ENCODE data around the gene SFMBT2.

- TF ChIP-seq EP300 (IDR thresholded peaks at IDR 0.05; ENCODE audit: borderline replicate concordance): no peak
- TF ChIP-seq CEBPB (IDR thresholded peaks at IDR 0.05): no peak
- TF ChIP-seq CREB1 (IDR thresholded peaks at IDR 0.05; ENCODE audit: low read depth): no peak
- no peak for TF ChIP-seq TAF1 (IDR thresholded peaks at IDR 0.05; ENCODE audit: low read depth)
- TF ChIP-seq, protein P1, sequence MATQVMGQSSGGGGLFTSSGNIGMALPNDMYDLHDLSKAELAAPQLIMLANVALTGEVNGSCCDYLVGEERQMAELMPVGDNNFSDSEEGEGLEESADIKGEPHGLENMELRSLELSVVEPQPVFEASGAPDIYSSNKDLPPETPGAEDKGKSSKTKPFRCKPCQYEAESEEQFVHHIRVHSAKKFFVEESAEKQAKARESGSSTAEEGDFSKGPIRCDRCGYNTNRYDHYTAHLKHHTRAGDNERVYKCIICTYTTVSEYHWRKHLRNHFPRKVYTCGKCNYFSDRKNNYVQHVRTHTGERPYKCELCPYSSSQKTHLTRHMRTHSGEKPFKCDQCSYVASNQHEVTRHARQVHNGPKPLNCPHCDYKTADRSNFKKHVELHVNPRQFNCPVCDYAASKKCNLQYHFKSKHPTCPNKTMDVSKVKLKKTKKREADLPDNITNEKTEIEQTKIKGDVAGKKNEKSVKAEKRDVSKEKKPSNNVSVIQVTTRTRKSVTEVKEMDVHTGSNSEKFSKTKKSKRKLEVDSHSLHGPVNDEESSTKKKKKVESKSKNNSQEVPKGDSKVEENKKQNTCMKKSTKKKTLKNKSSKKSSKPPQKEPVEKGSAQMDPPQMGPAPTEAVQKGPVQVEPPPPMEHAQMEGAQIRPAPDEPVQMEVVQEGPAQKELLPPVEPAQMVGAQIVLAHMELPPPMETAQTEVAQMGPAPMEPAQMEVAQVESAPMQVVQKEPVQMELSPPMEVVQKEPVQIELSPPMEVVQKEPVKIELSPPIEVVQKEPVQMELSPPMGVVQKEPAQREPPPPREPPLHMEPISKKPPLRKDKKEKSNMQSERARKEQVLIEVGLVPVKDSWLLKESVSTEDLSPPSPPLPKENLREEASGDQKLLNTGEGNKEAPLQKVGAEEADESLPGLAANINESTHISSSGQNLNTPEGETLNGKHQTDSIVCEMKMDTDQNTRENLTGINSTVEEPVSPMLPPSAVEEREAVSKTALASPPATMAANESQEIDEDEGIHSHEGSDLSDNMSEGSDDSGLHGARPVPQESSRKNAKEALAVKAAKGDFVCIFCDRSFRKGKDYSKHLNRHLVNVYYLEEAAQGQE (IDR thresholded peaks at IDR 0.05; ENCODE audit: low read depth): no peak
- TF ChIP-seq NFIC (IDR thresholded peaks at IDR 0.05): no peak
- no peak for TF ChIP-seq TCF12 (IDR thresholded peaks at IDR 0.05; ENCODE audit: low read depth)
- TF ChIP-seq YY1 (IDR thresholded peaks at IDR 0.05; ENCODE audit: low read depth): no peak
- TF ChIP-seq RAD21 (IDR thresholded peaks at IDR 0.05; ENCODE audit: low read depth): no peak
- no peak for TF ChIP-seq ZBTB7A (IDR thresholded peaks at IDR 0.05; ENCODE audit: low read depth)
- TF ChIP-seq, protein P2, sequence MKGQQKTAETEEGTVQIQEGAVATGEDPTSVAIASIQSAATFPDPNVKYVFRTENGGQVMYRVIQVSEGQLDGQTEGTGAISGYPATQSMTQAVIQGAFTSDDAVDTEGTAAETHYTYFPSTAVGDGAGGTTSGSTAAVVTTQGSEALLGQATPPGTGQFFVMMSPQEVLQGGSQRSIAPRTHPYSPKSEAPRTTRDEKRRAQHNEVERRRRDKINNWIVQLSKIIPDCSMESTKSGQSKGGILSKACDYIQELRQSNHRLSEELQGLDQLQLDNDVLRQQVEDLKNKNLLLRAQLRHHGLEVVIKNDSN (IDR thresholded peaks at IDR 0.05): no peak
- no peak for TF ChIP-seq FOXM1 (IDR thresholded peaks at IDR 0.05; ENCODE audit: borderline replicate concordance, low read depth)
These were observed 23.5 kb upstream of the SFMBT2 start for GRCh38 chr10:7434378-7434777.

Data from Ishikawa (cell line).